Right kidney (tissue), 1 donor: ENCODE measurements around the gene MGAT3.

Experiments
- DNase-seq: peaks from one replicate; pipeline ENCODE4 v3.0.0-alpha.2; 2016

Gene MGAT3

DNA sequence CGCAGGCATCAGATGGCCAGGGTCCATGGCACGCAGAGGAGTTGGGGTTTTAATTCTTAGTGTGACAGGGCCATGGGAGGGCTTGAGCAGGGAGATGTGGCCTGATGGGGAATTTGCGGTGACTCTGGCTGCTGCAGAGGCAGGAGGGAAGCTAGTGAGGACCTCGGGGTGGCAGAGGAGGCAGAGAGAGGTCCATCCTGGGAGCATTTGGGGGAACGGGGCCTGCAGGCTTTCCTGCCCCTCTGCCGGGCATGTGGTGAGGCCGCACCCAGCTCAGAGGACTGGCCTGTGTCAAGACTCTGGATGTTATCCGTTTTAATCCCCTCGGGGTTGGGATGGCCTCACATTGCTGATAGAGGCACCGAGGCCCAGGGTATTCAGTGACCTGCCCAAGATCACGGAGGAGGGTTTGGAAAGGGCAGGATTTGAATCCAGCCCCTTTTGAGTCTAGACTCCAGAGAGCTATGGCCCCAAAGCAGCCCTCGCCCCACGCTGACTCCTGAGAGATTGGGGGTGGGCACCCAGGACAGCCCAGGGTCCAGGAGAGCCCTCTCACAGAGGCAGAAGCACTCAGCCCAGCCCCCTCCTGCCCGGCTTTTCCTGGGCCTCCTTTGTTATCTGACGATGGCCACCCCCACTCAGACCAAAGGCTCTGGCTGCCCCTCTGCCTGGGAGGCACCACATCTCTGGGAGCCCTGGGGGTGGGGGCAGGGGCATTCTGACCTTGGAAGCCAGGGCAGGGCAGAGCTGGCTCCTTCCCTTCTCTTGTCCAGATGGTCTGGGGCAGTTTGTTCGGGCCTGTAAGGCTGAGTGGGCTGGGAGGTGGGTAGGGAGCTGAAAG lies 13.9 kb downstream of the MGAT3 start:
- DNase-seq = peak; percentile 57

GRCh38 chr22:39471381-39472141 lies 14.7 kb downstream of the MGAT3 start:
- DNase-seq = peak; percentile 69

DNA sequence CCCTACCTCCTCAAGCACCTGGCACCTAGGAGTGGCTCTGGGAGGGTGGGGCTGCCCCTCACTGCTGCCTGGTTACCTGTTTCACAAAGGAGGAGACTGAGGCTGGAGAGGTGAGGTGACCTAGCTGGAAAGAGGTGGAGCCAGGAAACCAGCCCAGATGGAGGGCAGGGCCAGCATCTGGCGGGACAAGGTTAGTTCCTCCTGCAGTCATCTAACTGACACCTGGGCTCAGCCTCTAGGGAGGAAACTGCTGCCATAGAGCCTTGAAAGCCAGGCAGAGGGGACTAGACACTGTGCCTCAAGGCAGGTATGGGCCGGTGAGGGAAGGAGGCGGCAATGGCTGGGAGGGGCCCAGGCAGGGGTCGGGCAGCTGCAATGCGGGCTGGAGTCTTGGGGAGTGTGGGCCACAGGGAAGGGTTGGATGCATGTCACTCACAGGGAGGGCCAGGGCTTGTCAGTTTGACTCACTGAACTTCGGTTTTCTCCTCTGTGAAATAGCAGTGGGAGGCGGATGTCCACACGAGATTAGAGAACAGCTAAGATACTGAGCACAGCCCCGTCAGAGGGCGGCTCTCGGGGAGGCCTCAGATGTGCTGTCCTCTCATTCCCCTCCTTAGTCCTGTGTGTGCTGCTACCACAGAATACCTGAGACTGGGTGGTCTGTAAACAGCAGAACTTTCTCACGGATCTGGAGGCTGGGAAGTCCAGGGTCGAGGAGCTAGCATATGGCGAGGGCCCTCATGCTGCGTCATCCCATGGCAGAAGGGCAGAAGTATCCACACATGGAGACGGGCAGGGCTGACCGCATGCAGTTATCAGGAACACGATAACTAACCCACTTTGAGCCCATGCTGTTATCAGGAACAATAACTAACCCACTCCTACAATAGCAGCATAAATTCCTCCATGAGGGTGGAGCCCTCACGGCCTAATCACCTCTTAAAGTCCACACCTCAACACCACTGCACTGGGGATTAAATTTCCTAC lies 16.1 kb downstream of the MGAT3 start:
- DNase-seq = no peak

GRCh38 chr22:39473851-39474250 lies 17.0 kb downstream of the MGAT3 start:
- no peak for DNase-seq

DNA sequence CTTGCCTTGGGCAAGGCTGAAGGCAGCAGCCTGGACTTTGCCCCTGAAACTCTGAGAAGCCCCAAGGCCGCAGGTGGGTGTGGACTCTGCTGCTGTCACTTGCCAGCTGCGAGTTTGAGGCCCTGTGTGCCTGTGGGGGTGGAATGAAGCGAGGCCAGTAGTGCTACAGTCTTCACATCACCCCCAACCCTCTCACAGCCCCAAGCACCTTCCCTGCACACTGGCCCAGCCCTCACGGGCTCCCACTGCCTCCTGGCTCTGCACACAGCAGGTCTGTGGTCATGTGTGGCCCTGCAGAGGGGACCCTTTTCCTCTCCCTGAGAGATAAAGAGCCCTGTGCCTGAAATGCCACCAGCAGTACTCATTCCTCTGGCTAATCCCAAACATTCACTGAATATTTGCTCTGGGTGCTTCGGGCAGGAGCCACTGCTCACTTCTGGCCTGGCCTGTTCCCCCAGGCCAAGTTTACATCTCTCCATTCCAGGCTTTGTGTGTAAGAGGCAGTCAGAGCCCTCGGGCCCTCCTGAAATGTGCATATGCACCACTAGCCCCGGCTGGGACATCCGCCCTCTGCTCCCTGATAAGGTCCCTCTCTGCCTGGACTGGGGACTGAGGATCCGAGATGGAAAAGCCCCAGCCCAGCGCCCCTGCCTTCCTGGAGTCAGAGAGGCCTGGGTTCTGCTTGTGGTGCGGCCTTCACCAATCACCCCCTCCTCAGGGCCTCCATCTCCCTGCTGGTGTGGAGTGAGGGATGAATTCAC lies 17.7 kb downstream of the MGAT3 start:
- DNase-seq = no peak

DNA sequence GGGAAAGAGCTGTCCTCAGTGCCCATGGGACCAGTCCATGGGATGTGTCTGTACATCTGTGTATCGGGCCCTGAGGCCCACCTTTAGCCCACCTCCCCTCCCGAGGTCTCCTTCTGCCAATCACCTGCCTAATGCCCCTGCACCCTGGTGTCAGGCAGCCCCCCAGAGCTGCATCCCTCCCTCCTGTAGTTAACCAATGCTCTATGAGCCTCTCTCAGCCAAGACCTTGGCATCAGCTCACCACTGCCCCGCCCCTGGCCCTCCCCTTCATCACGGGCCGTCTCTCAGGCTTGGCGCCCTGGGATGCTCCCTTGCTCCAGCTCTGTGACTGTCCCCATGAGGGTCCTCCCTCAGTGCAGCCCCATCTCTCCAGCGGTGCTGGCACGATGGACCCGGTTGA lies 18.5 kb downstream of the MGAT3 start:
- no peak for DNase-seq

- DNase-seq = no peak
Measured at GRCh38 chr22:39475902-39476301, 19.1 kb downstream of the MGAT3 start.

- no peak for DNase-seq
Measured at GRCh38 chr22:39476664-39477063, 19.9 kb downstream of the MGAT3 start.

DNA sequence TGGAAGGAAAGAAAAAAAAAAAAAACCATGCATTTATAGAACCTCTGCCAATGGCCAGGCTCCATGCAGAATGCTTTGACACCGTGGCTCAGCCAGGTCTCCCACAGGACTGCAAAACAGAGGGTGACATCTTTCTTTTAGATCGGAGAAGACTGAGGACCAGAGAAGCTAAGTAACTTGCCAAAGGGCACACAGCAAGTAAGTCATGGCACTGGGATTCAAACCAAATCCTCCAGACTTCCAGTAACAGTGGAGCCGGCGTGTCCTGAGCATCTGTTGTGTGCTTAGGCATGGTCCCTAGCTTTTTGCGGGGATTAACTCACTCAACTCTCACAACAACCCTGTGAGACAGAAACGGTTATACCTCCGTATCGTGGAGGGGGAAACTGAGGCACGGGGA lies 20.7 kb downstream of the MGAT3 start:
- DNase-seq = no peak

GRCh38 chr22:39478441-39478850 lies 21.6 kb downstream of the MGAT3 start:
- DNase-seq = peak; percentile 44

- no peak for DNase-seq
Measured at GRCh38 chr22:39479254-39479653, 22.4 kb downstream of the MGAT3 start.

DNA sequence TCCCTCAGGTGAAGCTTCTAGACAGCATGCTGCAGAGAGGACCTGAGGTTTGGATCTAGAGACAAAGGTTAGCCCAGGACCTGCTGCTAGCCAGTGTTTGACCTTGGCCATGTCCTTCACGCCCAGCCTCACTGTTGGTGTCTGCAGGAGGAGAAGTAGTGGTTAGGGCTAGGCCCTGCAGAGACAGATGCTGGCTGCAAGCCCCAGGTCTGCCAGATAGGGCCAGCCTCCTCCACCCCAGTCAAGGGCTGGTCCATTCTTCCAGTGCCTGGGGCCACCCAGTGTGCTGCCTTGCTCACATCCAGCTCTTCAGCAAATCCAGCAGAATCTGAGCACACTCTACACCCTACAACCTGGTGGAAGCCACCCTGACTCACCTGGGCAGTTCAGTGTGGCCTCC lies 23.7 kb downstream of the MGAT3 start:
- DNase-seq = no peak

DNA sequence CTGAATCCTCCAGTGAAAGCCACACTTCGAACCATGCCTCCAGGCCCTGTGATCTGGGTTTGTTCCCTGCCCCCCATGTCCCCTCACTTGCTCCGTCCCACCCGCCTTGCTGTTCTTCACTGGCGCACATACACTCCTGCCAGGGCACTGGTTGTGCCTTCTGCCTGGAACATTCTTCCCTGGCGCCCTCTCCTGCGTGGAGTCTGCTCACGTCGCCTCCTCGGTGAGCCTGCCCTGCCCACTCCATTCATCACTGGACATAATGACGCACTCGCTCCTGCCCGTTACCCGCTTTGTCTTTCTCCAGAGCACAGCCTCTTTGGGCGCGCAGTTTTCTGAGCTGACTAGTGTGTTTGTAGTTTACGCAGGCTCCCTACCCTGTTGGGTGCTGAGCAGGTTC lies 24.2 kb downstream of the MGAT3 start:
- no peak for DNase-seq

GRCh38 chr22:39481595-39481994 lies 24.8 kb downstream of the MGAT3 start:
- DNase-seq = no peak

- DNase-seq = no peak
Measured at GRCh38 chr22:39482768-39483167, 26.0 kb downstream of the MGAT3 start.

- no peak for DNase-seq
Measured at GRCh38 chr22:39486951-39487825, 30.4 kb downstream of the MGAT3 start.

DNA sequence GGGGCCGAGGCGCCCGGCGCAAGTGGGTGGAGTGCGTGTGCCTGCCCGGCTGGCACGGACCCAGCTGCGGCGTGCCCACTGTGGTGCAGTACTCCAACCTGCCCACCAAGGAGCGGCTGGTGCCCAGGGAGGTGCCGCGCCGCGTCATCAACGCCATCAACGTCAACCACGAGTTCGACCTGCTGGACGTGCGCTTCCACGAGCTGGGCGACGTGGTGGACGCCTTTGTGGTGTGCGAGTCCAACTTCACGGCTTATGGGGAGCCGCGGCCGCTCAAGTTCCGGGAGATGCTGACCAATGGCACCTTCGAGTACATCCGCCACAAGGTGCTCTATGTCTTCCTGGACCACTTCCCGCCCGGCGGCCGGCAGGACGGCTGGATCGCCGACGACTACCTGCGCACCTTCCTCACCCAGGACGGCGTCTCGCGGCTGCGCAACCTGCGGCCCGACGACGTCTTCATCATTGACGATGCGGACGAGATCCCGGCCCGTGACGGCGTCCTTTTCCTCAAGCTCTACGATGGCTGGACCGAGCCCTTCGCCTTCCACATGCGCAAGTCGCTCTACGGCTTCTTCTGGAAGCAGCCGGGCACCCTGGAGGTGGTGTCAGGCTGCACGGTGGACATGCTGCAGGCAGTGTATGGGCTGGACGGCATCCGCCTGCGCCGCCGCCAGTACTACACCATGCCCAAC lies 31.2 kb downstream of the MGAT3 start:
- no peak for DNase-seq

GRCh38 chr22:39488563-39489083 lies 31.8 kb downstream of the MGAT3 start:
- DNase-seq = no peak
